ENCODE data around the gene DEPDC5.

The DEPDC5 gene

DNA sequence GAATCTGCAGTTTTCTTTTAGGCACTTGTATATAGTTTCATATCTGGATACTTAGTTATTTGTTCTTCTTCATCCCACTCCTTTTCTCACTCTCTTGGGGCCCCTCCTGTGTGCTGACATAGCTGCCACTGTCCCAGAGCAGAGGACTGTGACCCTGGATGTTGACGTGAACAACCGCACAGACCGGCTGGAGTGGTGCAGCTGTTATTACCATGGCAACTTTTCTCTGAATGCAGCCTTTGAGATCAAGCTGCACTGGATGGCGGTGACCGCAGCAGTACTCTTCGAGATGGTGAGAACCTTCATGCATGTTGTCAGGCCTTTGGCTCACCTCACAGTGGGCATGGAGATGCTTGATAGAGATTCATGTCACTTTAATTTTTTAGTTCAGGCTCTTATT, 139.6 kb downstream of the DEPDC5 start:
- H3K27ac ChIP-seq (replicated peaks), result no peak overlapping the region
- H3K4me3 ChIP-seq (replicated peaks; ENCODE audit: insufficient read depth, low read length), result no peak overlapping the region
- no peaks in the 10 kb centered on the region for H3K27me3 ChIP-seq (ENCODE audit: insufficient read depth, poor library complexity, severe bottlenecking)
- DNase-seq (ENCODE audit: low read depth in 1 of 2, low spot score in 1 of 2), result no peak
- TF ChIP-seq, protein P1, sequence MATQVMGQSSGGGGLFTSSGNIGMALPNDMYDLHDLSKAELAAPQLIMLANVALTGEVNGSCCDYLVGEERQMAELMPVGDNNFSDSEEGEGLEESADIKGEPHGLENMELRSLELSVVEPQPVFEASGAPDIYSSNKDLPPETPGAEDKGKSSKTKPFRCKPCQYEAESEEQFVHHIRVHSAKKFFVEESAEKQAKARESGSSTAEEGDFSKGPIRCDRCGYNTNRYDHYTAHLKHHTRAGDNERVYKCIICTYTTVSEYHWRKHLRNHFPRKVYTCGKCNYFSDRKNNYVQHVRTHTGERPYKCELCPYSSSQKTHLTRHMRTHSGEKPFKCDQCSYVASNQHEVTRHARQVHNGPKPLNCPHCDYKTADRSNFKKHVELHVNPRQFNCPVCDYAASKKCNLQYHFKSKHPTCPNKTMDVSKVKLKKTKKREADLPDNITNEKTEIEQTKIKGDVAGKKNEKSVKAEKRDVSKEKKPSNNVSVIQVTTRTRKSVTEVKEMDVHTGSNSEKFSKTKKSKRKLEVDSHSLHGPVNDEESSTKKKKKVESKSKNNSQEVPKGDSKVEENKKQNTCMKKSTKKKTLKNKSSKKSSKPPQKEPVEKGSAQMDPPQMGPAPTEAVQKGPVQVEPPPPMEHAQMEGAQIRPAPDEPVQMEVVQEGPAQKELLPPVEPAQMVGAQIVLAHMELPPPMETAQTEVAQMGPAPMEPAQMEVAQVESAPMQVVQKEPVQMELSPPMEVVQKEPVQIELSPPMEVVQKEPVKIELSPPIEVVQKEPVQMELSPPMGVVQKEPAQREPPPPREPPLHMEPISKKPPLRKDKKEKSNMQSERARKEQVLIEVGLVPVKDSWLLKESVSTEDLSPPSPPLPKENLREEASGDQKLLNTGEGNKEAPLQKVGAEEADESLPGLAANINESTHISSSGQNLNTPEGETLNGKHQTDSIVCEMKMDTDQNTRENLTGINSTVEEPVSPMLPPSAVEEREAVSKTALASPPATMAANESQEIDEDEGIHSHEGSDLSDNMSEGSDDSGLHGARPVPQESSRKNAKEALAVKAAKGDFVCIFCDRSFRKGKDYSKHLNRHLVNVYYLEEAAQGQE (IDR thresholded peaks at IDR 0.05; ENCODE audit: insufficient replicate concordance, low read depth), result no peak
- TF ChIP-seq, protein P2, sequence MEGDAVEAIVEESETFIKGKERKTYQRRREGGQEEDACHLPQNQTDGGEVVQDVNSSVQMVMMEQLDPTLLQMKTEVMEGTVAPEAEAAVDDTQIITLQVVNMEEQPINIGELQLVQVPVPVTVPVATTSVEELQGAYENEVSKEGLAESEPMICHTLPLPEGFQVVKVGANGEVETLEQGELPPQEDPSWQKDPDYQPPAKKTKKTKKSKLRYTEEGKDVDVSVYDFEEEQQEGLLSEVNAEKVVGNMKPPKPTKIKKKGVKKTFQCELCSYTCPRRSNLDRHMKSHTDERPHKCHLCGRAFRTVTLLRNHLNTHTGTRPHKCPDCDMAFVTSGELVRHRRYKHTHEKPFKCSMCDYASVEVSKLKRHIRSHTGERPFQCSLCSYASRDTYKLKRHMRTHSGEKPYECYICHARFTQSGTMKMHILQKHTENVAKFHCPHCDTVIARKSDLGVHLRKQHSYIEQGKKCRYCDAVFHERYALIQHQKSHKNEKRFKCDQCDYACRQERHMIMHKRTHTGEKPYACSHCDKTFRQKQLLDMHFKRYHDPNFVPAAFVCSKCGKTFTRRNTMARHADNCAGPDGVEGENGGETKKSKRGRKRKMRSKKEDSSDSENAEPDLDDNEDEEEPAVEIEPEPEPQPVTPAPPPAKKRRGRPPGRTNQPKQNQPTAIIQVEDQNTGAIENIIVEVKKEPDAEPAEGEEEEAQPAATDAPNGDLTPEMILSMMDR (IDR thresholded peaks at IDR 0.05; ENCODE audit: insufficient read depth, low read length), result no peak
- TF ChIP-seq SPI1 (IDR thresholded peaks at IDR 0.05; ENCODE audit: borderline replicate concordance, low read depth) (no peak), GABPA (IDR thresholded peaks at IDR 0.05; ENCODE audit: low read depth) (no peak), POLR2AphosphoS5 (IDR thresholded peaks at IDR 0.05; ENCODE audit: low read depth) (no peak)

DNA sequence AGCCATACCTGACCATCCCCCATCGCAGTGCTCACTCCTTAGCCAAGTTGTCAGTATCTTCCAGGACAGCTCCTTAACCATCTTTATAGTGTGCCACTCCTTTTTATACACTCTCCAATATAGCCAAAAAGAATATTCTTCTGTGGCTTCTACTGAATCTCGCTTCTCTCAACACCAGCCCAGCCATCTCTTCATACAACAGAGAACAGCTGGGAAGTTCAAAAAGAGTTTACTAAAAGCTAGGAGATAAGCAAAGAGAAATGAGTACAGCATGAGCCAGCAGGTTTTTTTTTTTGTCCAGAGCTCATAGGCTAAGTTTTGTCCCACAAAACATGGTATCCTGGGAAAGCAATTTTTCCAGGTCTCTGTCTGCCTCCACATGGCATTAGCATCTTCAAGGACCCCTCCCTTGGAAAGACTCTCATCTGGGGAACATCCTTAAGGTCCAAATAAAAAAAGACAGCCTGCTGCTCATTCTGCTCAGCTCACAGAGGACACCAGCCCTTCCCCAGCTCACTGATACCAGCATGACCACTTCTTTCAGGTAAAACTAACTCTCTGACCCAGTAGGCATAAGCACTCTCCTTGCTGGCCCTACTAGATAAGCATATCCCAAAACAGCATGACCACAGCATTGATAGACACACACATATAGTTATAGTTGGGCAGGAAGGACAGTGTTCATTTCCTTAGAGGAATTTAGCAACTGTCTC, 141.7 kb downstream of the DEPDC5 start:
- TF ChIP-seq GABPA (IDR thresholded peaks at IDR 0.05; ENCODE audit: low read depth) (no peak), POLR2AphosphoS5 (IDR thresholded peaks at IDR 0.05; ENCODE audit: low read depth) (no peak), SPI1 (IDR thresholded peaks at IDR 0.05; ENCODE audit: borderline replicate concordance, low read depth) (no peak)
- TF ChIP-seq, protein P1 (IDR thresholded peaks at IDR 0.05; ENCODE audit: insufficient replicate concordance, low read depth), result no peak
- TF ChIP-seq, protein P2 (IDR thresholded peaks at IDR 0.05; ENCODE audit: insufficient read depth, low read length), result no peak
- no peak for DNase-seq (ENCODE audit: low read depth in 1 of 2, low spot score in 1 of 2)
- no peak overlapping the region for H3K4me3 ChIP-seq (replicated peaks; ENCODE audit: insufficient read depth, low read length)

DNA sequence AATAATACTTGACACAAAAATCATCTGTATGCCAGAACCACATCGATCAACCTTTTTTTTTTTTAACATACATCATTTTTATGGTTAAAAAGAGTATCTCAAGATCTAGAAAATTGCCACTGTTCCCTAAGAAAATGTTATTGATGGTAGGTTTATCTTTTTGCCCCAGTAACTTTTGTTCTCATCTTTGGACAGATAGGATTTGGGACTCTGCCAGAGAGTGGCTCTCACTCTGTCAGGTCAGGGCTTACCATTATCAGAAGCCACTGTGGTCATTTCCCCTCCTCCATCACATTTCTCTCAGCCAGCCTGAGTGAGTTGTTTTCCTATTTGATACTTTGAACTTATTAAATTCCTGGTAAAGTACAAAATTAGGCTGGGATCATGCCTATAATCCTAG, 142.7 kb downstream of the DEPDC5 start:
- no peak overlapping the region for H3K4me3 ChIP-seq (replicated peaks; ENCODE audit: insufficient read depth, low read length)
- no peak for DNase-seq (ENCODE audit: low read depth in 1 of 2, low spot score in 1 of 2)
- H3K27me3 ChIP-seq (ENCODE audit: insufficient read depth, poor library complexity, severe bottlenecking), result no peaks in the 10 kb centered on the region
- TF ChIP-seq, protein P1 (IDR thresholded peaks at IDR 0.05; ENCODE audit: insufficient replicate concordance, low read depth), result no peak
- TF ChIP-seq, protein P2 (IDR thresholded peaks at IDR 0.05; ENCODE audit: insufficient read depth, low read length), result no peak
- TF ChIP-seq POLR2AphosphoS5 (IDR thresholded peaks at IDR 0.05; ENCODE audit: low read depth) (no peak), GABPA (IDR thresholded peaks at IDR 0.05; ENCODE audit: low read depth) (no peak), SPI1 (IDR thresholded peaks at IDR 0.05; ENCODE audit: borderline replicate concordance, low read depth) (no peak)
- H3K27ac ChIP-seq (replicated peaks), result no peak overlapping the region

More for the DNA sequence above, 141.7 kb downstream of the DEPDC5 start:
- H3K27ac ChIP-seq (replicated peaks), result no peak overlapping the region
- no peaks in the 10 kb centered on the region for H3K27me3 ChIP-seq (ENCODE audit: insufficient read depth, poor library complexity, severe bottlenecking)
